ENCODE measurements around the gene QRFP.

GRCh38 chr9:130904070-130905044 lies 7.7 kb upstream of the QRFP start:
- TF ChIP-seq POLR2AphosphoS5 (IDR thresholded peaks at IDR 0.05) (no peak), CTCF (IDR thresholded peaks at IDR 0.05) (no peak), EP300 (IDR thresholded peaks at IDR 0.05) (no peak)

All from esophagus muscularis mucosa (tissue), 4 donors.